K562 (cell line): ENCODE results near the gene PFKL.

Experiments used
- MIER1 ChIP-seq: fragments of 450-650 bp; IDR thresholded peaks from 2 replicates; pipeline ENCODE4 v1.6.1; 2016; ENCODE audit warnings: antibody characterized with exemption, mild to moderate bottlenecking, low read depth
- ZNF184 ChIP-seq: sonication (generic); formaldehyde crosslinking; IDR thresholded peaks from 2 replicates; pipeline ENCODE4 v1.5.0; 2020; ENCODE audit warnings: missing genetic modification reagents

DNA sequence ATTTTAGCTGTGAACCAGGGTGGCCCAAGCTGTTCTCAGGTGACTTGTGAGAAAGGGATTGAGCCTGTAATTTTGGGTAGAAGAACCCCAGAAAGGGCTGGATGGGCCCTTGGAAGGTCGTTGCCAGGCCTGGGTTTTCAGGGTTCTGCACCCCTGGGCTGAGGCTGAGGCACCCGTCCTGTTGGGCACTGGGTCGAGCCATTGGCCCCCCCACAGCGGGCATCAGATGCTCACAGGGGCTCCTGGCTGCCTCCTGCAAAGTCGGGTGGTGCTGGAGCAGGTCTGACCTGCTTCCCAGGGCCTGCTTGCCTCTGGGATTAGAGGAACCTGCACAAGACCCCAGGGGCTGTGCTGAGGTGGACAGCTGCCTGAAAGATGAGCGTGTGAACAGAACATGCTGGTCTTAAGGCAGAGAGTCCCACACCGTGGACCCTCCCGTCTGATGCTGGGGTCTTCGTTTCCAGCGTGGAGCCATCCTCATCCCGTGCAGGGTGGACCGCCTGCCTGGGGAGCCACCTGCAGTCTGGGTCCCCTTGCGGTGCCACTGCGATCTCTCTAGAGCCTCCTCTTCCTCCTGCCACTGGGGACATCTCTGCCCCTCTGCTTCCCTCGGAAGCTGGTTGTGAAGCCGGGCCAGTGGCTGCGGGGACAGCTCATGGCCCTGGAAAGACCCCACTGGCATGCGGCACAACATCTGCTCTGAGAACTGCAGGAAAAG lies 51.8 kb downstream of the PFKL start:
- TF ChIP-seq ZNF184 (no peak), MIER1 (no peak)
